ENCODE data around the gene ING3. TPM values are rescaled to one million over a fixed set of nuclear protein-coding genes. Genes with fewer than 3 reads are reported as not detected.

The ING3 gene
- total RNA-seq, 6 experiments from 2014 or later: 9.8 to 15.0 (median 12.7) TPM

- H3K36me3 Mint-ChIP-seq (ENCODE audit: low read depth): peaks cover 57% of the 10 kb centered on the region
- no peaks in the 10 kb centered on the region; the same call in 1 of the 2 replicates for H3K27me3 Mint-ChIP-seq (ENCODE audit: insufficient read depth)
- H3K4me1 Mint-ChIP-seq (ENCODE audit: low read depth): peaks cover 63% of the 10 kb centered on the region
- peak overlapping the region; percentile 87 for H3K27ac Mint-ChIP-seq
- no peak for TF ChIP-seq CTCF (IDR thresholded peaks at IDR 0.05)
- H3K4me3 Mint-ChIP-seq: peak overlapping the region; percentile 92
- no peaks in the 10 kb centered on the region for H3K9me3 Mint-ChIP-seq
- DNase-seq: no peak
These were observed 41.8 kb downstream of the ING3 start for GRCh38 chr7:120992272-120992964.

GRCh38 chr7:120992965-120993494 lies 42.5 kb downstream of the ING3 start:
- H3K4me1 Mint-ChIP-seq (ENCODE audit: low read depth): peaks cover 58% of the 10 kb centered on the region
- peaks cover 57% of the 10 kb centered on the region for H3K36me3 Mint-ChIP-seq (ENCODE audit: low read depth)
- peak overlapping the region; percentile 92 for H3K4me3 Mint-ChIP-seq
- H3K9me3 Mint-ChIP-seq: no peaks in the 10 kb centered on the region
- TF ChIP-seq CTCF (IDR thresholded peaks at IDR 0.05): no peak
- DNase-seq: no peak
- H3K27me3 Mint-ChIP-seq (ENCODE audit: insufficient read depth): no peaks in the 10 kb centered on the region; the same call in 1 of the 2 replicates
- peak overlapping the region; percentile 40 for H3K27ac Mint-ChIP-seq

- Mint-ChIP-seq H3K9me3 (no peaks in the 10 kb centered on the region), H3K36me3 (ENCODE audit: low read depth) (peaks cover 57% of the 10 kb centered on the region), H3K4me1 (ENCODE audit: low read depth) (peaks cover 61% of the 10 kb centered on the region), H3K27ac (peak overlapping the region; percentile 40), H3K4me3 (peak overlapping the region; percentile 92), H3K27me3 (ENCODE audit: insufficient read depth) (no peaks in the 10 kb centered on the region; the same call in 1 of the 2 replicates)
- DNase-seq: peak; percentile 46
- no peak for TF ChIP-seq CTCF (IDR thresholded peaks at IDR 0.05)
These were observed 43.1 kb downstream of the ING3 start for GRCh38 chr7:120993553-120994191.

GRCh38 chr7:120994512-120995410 lies 44.2 kb downstream of the ING3 start:
- H3K27ac Mint-ChIP-seq: peak overlapping the region; percentile 40
- peaks cover 72% of the 10 kb centered on the region for H3K4me1 Mint-ChIP-seq (ENCODE audit: low read depth)
- peak overlapping the region; percentile 92 for H3K4me3 Mint-ChIP-seq
- no peaks in the 10 kb centered on the region; the same call in 1 of the 2 replicates for H3K27me3 Mint-ChIP-seq (ENCODE audit: insufficient read depth)
- no peak for TF ChIP-seq CTCF (IDR thresholded peaks at IDR 0.05)
- H3K36me3 Mint-ChIP-seq (ENCODE audit: low read depth): peaks cover 50% of the 10 kb centered on the region
- no peaks in the 10 kb centered on the region for H3K9me3 Mint-ChIP-seq
- DNase-seq: no peak

- Mint-ChIP-seq H3K4me1 (ENCODE audit: low read depth) (peaks cover 81% of the 10 kb centered on the region), H3K27me3 (ENCODE audit: insufficient read depth) (no peaks in the 10 kb centered on the region; the same call in 1 of the 2 replicates), H3K36me3 (ENCODE audit: low read depth) (peaks cover 49% of the 10 kb centered on the region), H3K4me3 (peak overlapping the region; percentile 40), H3K9me3 (no peaks in the 10 kb centered on the region), H3K27ac (peak overlapping the region; percentile 20; the same call in 1 of the 2 replicates)
- no peak for TF ChIP-seq CTCF (IDR thresholded peaks at IDR 0.05)
- no peak for DNase-seq
These were observed 45.1 kb downstream of the ING3 start for GRCh38 chr7:120995654-120996053.

Data from HFFc6 (cell line).